Vagina (tissue), 2 donors: ENCODE data around the gene VAMP2.

Experiments used
- CTCF ChIP-seq, 3 experiments: fragments of 450-650 bp in 2 of 3; fragments of 200-600 bp in 1 of 3; sonication (generic) in 1 of 3; IDR thresholded peaks; one replicate each; pipeline ENCODE4 v1.5.1; 2017 to 2019; ENCODE audit warnings: antibody characterized with exemption in 3 of 3, mild to moderate bottlenecking in 2 of 3, moderate library complexity in 2 of 3
- POLR2A ChIP-seq, 2 donors: fragments of 450-650 bp; IDR thresholded peaks; one replicate each; pipeline ENCODE4 v1.6.1; 2017; ENCODE audit warnings: antibody characterized with exemption in 2 of 2, mild to moderate bottlenecking in 2 of 2, moderate library complexity in 2 of 2
- POLR2AphosphoS5 ChIP-seq, 2 donors: sonication (generic); formaldehyde crosslinking; IDR thresholded peaks; one replicate each; pipeline ENCODE4 v1.9.0; 2017; ENCODE audit warnings: antibody characterized with exemption in 2 of 2, mild to moderate bottlenecking in 2 of 2, low read depth in 1 of 2; ENCODE audit not compliant: insufficient read depth in 1 of 2

GRCh38 chr17:8160741-8161221, 2.0 kb downstream of the VAMP2 start:
- TF ChIP-seq POLR2A (IDR thresholded peaks at IDR 0.05) = no peak
- TF ChIP-seq CTCF (IDR thresholded peaks at IDR 0.05) = no peak
- TF ChIP-seq POLR2AphosphoS5 (IDR thresholded peaks at IDR 0.05; ENCODE audit: insufficient read depth in 1 of 2, low read depth in 1 of 2) = no peak
